GM23338 (cell line): ENCODE results near the gene ZBTB42.

Experiments
- CREB1 ChIP-seq: fragments of 250-450 bp; sonication (Bioruptor Pico); IDR thresholded peaks from 2 replicates; pipeline ENCODE4 v1.5.0; 2020; ENCODE audit warnings: low read depth, mild to moderate bottlenecking, moderate library complexity
- CTCF ChIP-seq, 2 experiments: fragments of 200-600 bp in 1 of 2; sonication (generic) in 1 of 2; conservative IDR thresholded peaks; 2 replicates each; pipeline versions ENCODE4 v1.5.1 to v1.6.1; 2016 to 2017; ENCODE audit warnings: antibody characterized with exemption in 2 of 2, low read depth in 2 of 2, mild to moderate bottlenecking in 2 of 2, moderate library complexity in 1 of 2
- EZH2 ChIP-seq: fragments of 200-600 bp; sonication (generic); IDR thresholded peaks from one replicate; pipeline ENCODE4 v1.8.0; 2017; ENCODE audit warnings: antibody characterized with exemption, mild to moderate bottlenecking, low read depth; ENCODE audit not compliant: unreplicated experiment
- POLR2AphosphoS5 ChIP-seq: IDR thresholded peaks from 2 replicates; pipeline ENCODE4 v1.6.1; 2016; ENCODE audit warnings: antibody characterized with exemption, low read depth

DNA sequence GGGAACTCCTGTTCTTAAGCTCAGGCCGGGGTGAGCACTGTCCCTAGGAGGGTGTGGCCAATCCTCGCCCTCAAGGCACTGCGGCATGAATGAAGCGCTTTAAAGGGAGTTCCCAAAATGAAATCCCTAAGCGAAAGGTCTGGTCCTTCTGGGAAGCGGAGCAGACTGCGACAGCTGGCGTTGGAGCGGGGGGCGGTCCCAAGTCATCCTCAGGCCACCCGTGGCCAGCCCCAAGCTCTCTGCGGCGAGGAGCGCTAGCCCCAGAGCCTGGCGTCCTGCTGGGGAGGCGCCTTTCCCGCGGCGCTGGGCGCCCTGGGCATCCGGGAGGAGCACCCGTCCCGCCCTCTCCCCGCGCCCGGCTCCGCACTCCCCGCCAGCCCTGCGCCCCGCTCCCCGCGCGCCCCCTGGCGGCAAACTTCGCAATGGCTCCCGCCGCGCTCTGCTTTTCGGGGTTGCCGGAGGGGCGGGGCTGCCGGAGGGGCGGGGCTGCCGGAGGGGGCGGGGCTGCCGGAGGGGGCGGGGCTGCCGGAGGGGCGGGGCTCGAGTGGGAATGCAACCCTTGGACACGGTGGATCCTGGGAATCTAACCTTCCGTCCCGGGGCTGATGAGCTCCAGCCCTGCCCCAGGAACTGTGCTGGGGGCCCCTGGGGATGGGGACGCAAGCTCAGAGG lies 25.4 kb downstream of the ZBTB42 start:
- TF ChIP-seq POLR2AphosphoS5 (0 out of 2 replicates have a peak, but pooled peaks have one; percentile 39), EZH2 (no peak), CREB1 (no peak), CTCF (conservative IDR thresholded peaks at IDR 0.05; ENCODE audit: low read depth in 2 of 2) (peak; percentile 44 to 83)
